Stimulated activated CD8-positive, alpha-beta memory T cell treated with anti-CD3 and anti-CD28 coated beads, Interleukin-7, amount 100 ng/mL, for 1 hour (primary cell): ENCODE measurements around the gene BLVRB.
"Not testable (repeated sequence)": the region's sequence is repeated elsewhere in the genome, so short reads cannot be mapped to it uniquely, and the experiment has no call there.

Source experiments
- DNase-seq, 2 donors: peaks; one replicate each; pipeline ENCODE4 v3.0.0-alpha.2; 2020; ENCODE audit warnings: low read depth in 2 of 2

BLVRB gene

GRCh38 chr19:40465557-40466218 lies at the start of gene BLVRB:
Gene BLVRB (minus strand): TSS chr19:40465745. CDS start chr19:40465688, 57 bp downstream.
- DNase-seq: peak; percentile 98 to 99

GRCh38 chr19:40513741-40514315 lies 48.3 kb upstream of the BLVRB start:
- DNase-seq: no peak

GRCh38 chr19:40513345-40513678 lies 47.8 kb upstream of the BLVRB start:
- no peak for DNase-seq

GRCh38 chr19:40512473-40513344 lies 47.2 kb upstream of the BLVRB start:
- DNase-seq: no peak

GRCh38 chr19:40512110-40512472 lies 46.5 kb upstream of the BLVRB start:
- no peak for DNase-seq

GRCh38 chr19:40511487-40511886 lies 45.9 kb upstream of the BLVRB start:
- DNase-seq: no peak

GRCh38 chr19:40510526-40511115 lies 45.1 kb upstream of the BLVRB start:
- no peak for DNase-seq

GRCh38 chr19:40508739-40509260 lies 43.3 kb upstream of the BLVRB start:
- no peak for DNase-seq

- DNase-seq: no peak
These were observed 42.3 kb upstream of the BLVRB start for GRCh38 chr19:40507892-40508291.

GRCh38 chr19:40506099-40506498 lies 40.6 kb upstream of the BLVRB start:
- no peak for DNase-seq

- DNase-seq: no peak
These were observed 37.8 kb upstream of the BLVRB start for GRCh38 chr19:40503320-40503695.

- no peak for DNase-seq
These were observed 37.2 kb upstream of the BLVRB start for GRCh38 chr19:40502647-40503319.

GRCh38 chr19:40502081-40502480 lies 36.5 kb upstream of the BLVRB start:
- no peak for DNase-seq

GRCh38 chr19:40501599-40501998 lies 36.1 kb upstream of the BLVRB start:
- DNase-seq: no peak

GRCh38 chr19:40500678-40501530 lies 35.4 kb upstream of the BLVRB start:
- not testable (repeated sequence) for DNase-seq

GRCh38 chr19:40499320-40499719 lies 33.8 kb upstream of the BLVRB start:
- DNase-seq: no peak

GRCh38 chr19:40497214-40497613 lies 31.7 kb upstream of the BLVRB start:
- DNase-seq: no peak

- DNase-seq: no peak
These were observed 28.8 kb upstream of the BLVRB start for GRCh38 chr19:40494191-40494838.

GRCh38 chr19:40493778-40494177 lies 28.2 kb upstream of the BLVRB start:
- no peak for DNase-seq

GRCh38 chr19:40492274-40492673 lies 26.7 kb upstream of the BLVRB start:
- no peak for DNase-seq
